GM18508 (cell line): ENCODE results near the gene DNAL1.

Experiments used
- ATAC-seq: cut with Tn5 transposase; IDR thresholded peaks from one replicate; pipeline ENCODE4 v1.9.1; 2021; ENCODE audit warnings: moderate number of reproducible peaks; ENCODE audit not compliant: insufficient read depth, unreplicated experiment

Gene DNAL1

GRCh38 chr14:73722581-73722980 is 77.8 kb downstream of the DNAL1 start:
- ATAC-seq, result no peak

GRCh38 chr14:73723406-73723796 is 78.6 kb downstream of the DNAL1 start:
- ATAC-seq, result no peak

- ATAC-seq, result no peak
Observed at GRCh38 chr14:73723797-73724661, 79.2 kb downstream of the DNAL1 start.

- ATAC-seq, result no peak
Observed at GRCh38 chr14:73724696-73725095, 79.9 kb downstream of the DNAL1 start.

- no peak for ATAC-seq
Observed at GRCh38 chr14:73725116-73726024, 80.6 kb downstream of the DNAL1 start.

GRCh38 chr14:73726025-73726961 is 81.5 kb downstream of the DNAL1 start:
- ATAC-seq, result no peak

GRCh38 chr14:73727166-73727565 is 82.4 kb downstream of the DNAL1 start:
- no peak for ATAC-seq

- no peak for ATAC-seq
Observed at GRCh38 chr14:73728717-73729330, 84.0 kb downstream of the DNAL1 start.

GRCh38 chr14:73729556-73730265 is 84.9 kb downstream of the DNAL1 start:
- no peak for ATAC-seq

- ATAC-seq, result no peak
Observed at GRCh38 chr14:73731111-73731510, 86.3 kb downstream of the DNAL1 start.

- no peak for ATAC-seq
Observed at GRCh38 chr14:73732006-73732405, 87.2 kb downstream of the DNAL1 start.

GRCh38 chr14:73736842-73737241 is 92.1 kb downstream of the DNAL1 start:
- no peak for ATAC-seq

GRCh38 chr14:73738518-73739173 is 93.9 kb downstream of the DNAL1 start:
- no peak for ATAC-seq

GRCh38 chr14:73739174-73739898 is 94.5 kb downstream of the DNAL1 start:
- ATAC-seq, result no peak

GRCh38 chr14:73739899-73740617 is 95.3 kb downstream of the DNAL1 start:
- ATAC-seq, result no peak

- ATAC-seq, result no peak
Observed at GRCh38 chr14:73740618-73741326, 96.0 kb downstream of the DNAL1 start.

- no peak for ATAC-seq
Observed at GRCh38 chr14:73741386-73741875, 96.6 kb downstream of the DNAL1 start.
